ENCODE data around the gene VCPKMT.
A peak's percentile ranks its signal among the peaks of the same experiment; 100 is the strongest.

Gene VCPKMT

GRCh38 chr14:50116181-50116956 lies at the start of gene VCPKMT:
Gene VCPKMT, minus strand, starts transcription at chr14:50116572. Its CDS starts 20 bp downstream, at chr14:50116552.
- DNase-seq (ENCODE audit: low spot score): peak; percentile 91

DNA sequence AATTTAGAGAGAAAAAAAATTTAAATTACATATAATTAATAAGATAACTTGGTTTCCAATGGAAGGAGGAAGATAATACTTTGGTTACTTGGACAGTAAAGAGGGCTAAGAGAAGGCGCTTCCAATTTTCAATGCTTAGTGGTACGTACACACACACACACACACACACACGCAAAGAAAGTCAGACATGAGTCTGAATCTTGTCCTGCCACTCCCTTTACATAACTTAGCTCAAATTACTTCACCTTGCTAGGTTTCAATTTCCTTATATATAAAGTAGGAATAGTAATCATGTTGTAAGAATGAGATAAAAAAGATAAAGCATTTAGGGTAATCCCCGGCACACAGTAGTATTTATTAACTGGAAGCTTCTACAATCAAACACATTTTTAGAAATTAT lies 39.7 kb upstream of the VCPKMT start:
- no peak for DNase-seq (ENCODE audit: low spot score)

GRCh38 chr14:50148799-50149198 lies 32.4 kb upstream of the VCPKMT start:
- no peak for DNase-seq (ENCODE audit: low spot score)

GRCh38 chr14:50139192-50139591 lies 22.8 kb upstream of the VCPKMT start:
- DNase-seq (ENCODE audit: low spot score): no peak

DNA sequence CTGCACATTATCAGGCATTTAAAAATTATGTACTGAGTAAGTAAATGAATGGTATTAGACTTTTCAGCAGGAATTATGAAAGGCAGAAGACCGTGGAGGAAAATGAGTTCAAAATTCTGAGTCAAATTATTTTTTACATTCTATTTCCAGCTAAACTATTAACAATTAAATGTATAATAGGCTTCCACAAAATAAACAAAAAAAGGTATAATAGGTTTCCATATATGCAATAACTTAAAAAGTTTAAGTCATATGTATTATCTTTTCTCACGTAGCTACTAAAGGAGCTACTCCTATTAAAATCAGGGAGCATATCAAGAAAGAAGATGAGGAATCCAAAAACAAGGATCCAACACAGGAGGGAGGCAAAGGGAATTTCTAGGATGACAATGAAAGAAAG lies 11.4 kb upstream of the VCPKMT start:
- DNase-seq (ENCODE audit: low spot score): no peak

- DNase-seq (ENCODE audit: low spot score): no peak
These were observed 6.7 kb upstream of the VCPKMT start for GRCh38 chr14:50123062-50123461.

DNA sequence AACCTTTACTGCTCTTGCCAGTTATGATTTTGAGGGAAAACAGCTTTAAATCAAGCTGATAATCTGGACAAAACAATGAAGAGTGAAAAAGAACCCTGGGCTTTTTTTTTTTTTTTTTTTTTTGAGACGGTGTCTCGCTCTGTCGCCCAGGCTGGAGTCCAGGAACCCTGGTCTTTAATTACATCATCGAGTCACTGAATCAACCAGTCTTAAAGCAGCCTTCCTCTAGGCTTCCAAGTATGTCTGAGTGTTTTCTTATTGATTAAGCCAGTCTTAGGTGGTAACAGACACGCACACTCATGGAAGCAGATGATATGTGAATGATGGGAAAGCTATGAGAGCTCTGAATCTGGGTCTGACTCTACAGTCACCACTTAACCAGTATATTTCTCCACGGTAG lies 5.9 kb upstream of the VCPKMT start:
- DNase-seq (ENCODE audit: low spot score): no peak

GRCh38 chr14:50121486-50121885 lies 5.1 kb upstream of the VCPKMT start:
- no peak for DNase-seq (ENCODE audit: low spot score)

DNA sequence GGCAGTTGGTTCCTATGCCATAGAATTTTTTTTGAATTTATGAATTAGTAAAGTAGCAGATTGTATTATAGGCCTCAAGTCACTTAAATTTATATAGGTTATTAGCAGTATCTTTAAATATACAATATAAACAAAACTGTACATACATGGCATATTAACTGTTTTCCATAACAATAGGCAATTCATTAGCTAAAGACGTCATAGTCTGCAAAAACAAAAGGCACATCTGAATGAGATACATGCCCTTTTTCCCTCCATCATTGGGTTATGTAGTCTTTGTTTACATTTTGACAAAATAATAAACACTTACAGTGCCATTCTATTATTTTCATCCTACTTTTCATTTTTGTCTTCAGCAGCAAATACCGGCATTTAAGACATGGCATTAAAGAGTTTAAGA lies 1.1 kb upstream of the VCPKMT start:
- no peak for DNase-seq (ENCODE audit: low spot score)

GRCh38 chr14:50116966-50117365 lies 594 bp upstream of the VCPKMT start:
- DNase-seq (ENCODE audit: low spot score): peak; percentile 42

GRCh38 chr14:50113381-50114035 lies 2.9 kb downstream of the VCPKMT start:
- DNase-seq (ENCODE audit: low spot score): no peak

DNA sequence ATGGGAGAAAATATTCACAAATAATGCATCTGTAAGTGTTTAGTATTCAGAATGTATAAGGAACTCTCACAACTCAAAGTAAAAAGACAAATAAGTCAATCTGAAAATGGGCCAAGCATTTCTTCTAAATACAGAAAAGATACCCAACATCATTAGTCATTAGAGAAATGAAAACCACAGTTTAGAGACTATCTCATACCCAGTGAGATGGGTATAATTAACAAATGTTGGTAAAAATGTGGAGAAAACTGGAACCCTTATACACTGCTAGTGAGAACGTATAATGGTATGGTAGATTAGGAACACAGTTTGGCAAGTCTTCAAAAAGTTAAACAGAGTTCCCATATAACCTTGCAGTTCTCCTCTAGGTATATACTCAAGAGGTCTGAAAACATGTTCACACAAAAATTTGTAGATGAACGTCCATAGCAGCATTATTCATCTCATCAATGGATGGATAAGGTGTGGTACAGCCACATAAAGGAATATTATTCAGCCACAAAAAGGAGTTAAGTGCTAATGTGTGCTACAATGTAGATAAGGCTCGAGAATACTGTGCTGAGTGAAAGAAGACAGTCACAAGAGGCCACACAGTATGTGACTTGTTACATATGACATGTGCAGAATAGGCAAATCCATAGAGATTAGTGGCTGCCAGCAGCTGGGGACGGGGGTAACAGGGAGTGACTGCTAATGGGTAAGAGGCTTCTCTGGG lies 5.9 kb downstream of the VCPKMT start:
- DNase-seq (ENCODE audit: low spot score): no peak

DNA sequence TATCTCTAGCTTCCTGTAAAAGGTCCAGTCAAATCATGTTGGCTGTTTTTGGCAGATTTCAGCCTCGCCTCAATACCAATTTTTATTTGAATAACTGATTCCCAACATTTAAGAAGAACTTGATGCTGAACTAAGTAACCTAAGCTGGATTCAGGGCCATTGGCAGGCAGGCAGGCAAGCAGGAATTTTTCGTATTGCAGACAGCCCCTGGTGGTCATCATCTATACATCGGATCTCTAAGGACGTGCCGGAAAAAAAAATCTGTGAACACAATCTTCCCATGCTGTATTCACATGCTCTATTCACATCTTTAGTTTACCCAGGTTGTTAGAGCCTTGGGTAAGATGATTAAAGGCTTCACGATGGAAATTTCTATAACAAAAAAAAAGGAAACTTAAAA lies 7.0 kb downstream of the VCPKMT start:
- no peak for DNase-seq (ENCODE audit: low spot score)

DNA sequence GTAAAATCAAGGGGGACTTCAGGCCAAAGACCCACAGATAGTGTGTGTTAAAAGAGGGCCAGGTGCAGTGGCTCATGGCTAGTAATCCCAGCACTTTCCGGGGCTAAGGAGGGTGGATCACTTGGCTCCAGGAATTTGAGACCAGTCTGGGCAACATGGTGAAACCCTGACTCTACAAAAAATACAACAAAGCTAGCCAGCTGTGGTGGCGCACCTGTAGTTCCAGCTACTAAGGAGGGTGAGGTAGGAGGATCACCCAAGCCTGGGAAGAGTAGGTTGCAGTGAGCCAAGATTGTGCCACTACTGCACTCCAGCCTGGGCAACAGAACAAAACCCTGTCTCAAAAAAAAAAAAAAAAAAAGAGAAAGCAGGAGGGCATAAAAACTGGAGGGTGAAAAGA lies 8.5 kb downstream of the VCPKMT start:
- DNase-seq (ENCODE audit: low spot score): no peak

DNA sequence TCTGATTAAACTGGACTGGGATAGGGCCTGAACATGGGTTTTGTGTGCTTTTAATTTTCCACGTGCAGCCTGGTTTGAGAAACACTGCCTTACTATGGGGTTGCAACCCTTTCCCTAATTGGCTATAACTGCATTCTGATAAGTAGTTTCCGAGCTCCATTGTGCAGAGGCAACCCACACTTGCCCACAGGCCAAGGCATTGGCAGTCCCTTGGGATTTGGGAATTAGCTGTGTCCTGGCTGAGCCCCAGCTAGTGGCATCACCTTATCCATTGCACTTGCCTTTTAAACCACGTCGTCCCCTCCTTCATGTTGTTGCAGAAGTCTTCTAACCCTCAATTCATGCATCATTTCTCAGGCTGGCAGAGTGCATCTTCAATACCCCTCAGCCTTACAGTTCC lies 10.2 kb downstream of the VCPKMT start:
- DNase-seq (ENCODE audit: low spot score): no peak

DNA sequence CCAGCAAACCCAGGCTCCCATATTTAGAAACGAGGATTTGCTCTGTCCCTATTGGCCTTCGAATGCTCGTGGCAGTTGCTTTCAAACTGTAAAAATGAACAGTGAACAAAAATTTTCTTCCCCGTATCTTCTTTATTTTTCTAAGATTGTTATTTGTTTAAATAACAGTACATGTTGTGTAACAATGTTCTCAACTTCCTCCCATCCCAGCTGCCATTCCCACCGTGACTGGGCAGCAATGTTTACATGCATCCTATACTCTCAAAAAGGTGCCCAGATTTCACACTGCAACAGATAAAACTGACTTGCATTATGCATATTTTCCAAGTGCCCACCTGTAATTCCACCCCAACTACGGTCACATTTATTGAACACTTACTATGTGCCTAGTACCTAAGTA lies 12.8 kb downstream of the VCPKMT start:
- no peak for DNase-seq (ENCODE audit: low spot score)

GRCh38 chr14:50101417-50101816 lies 15.0 kb downstream of the VCPKMT start:
- no peak for DNase-seq (ENCODE audit: low spot score)

DNA sequence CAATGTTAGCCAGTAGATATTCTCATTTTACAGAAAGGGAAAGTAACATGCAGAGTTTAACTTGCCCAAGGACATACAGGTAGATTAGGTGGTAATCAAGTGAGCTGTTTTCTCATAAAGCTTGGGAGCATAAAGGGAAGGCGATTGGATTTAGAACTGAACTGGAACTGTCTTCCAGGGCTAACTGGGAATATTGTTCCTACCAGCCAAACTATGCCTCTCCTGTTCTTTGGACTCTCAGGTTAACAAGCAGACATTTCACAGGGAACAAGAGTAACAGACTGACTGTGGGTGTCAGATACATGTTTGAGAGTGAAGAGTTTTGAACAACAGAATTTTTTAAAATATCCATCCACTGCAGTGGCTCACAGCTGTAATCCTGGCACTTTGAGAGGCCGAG lies 15.6 kb downstream of the VCPKMT start:
- DNase-seq (ENCODE audit: low spot score): no peak

- DNase-seq (ENCODE audit: low spot score): no peak
These were observed 17.0 kb downstream of the VCPKMT start for GRCh38 chr14:50099335-50099734.

DNA sequence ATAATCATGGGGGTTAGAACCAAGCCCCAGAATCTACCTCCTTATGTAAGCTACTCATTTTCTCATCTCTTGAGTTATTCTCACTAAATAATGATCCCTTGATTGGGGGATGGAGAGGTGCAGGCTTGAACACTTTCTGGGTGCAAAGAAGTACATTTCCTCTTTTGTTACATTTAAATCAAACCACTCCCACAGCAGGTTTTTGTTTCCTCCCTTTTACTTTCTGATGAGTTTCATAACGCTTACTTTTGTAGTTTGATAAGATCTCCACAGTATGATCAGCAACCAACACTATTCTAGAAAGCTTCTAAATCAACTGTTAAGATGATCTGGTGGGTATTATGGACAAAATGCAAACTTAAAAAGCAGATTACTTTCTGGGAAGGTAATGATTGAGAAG lies 20.5 kb downstream of the VCPKMT start:
- no peak for DNase-seq (ENCODE audit: low spot score)

DNA sequence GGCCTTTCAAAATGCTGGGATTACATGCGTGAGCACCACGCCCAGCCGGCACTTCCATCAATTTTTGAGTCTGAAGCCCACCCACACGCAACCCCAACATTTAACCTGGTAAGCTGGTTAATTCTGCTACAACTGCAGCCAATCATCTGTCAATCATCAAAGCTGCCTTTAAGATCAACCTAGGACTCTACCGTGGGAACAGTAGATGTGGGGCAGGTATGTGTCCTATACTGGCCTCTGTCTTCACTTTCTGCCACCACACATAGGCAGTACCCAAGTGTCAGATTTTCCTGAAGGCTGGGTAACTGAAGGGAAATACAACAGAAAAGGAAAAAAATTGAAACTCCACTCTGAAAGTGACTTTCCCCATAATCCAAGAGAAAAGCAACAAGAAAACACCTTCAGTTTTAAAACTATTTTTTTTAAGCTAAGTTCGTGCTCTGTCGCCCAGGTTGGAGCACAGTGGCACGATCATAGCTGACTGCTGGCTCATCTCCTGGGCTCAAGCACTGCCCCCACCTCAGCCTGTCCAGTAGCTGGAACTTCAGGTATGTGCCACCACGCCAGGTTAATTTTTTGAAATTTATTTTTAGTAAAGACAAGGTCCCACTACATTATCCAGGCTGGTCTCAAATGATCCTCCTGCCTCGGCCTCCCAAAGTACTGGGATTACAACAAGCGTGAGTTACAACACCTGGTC lies 22.2 kb downstream of the VCPKMT start:
- no peak for DNase-seq (ENCODE audit: low spot score)

DNA sequence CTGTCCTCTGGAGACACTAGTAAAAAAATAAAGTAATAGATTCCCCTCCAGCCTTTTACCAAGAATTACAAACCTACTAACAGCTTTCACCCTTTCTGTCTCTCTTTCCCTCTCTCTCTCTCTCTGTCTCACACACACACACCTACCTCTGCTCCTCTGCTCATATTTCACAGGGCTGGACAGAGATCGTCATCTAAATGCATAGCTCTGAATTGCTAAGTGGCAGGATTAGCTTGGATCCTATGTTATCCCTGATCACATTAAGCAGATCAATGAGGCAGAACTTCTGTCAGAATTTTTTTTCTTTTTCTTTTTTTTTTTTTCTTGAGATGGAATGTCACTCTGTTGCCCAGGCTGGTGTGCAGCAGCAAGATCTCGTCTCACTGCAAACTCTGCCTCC lies 22.9 kb downstream of the VCPKMT start:
- DNase-seq (ENCODE audit: low spot score): no peak
